RWPE2 (cell line): ENCODE data around the gene WDR86.

Experiments used
- ATAC-seq: fragments of 200-7000 bp; cut with Tn5 transposase; 3 replicates; pipeline ENCODE4 v1.9.1; 2021; ENCODE audit warnings: low read depth
- DNase-seq: peaks from one replicate; pipeline ENCODE4 v3.0.0-alpha.2; 2020; ENCODE audit warnings: low spot score
- H3K27ac ChIP-seq: fragments of 450-650 bp; 2 replicates; pipeline ENCODE4 v1.5.1; 2017; ENCODE audit warnings: mild to moderate bottlenecking; ENCODE audit not compliant: poor library complexity, severe bottlenecking
- H3K27me3 ChIP-seq: fragments of 250-450 bp; sonication (Bioruptor Pico); 2 replicates; pipeline ENCODE4 v1.5.1; 2021; ENCODE audit warnings: mild to moderate bottlenecking, moderate library complexity; ENCODE audit not compliant: insufficient read depth, poor library complexity, severe bottlenecking
- H3K36me3 ChIP-seq: fragments of 250-450 bp; sonication (Bioruptor Pico); 2 replicates; pipeline ENCODE4 v1.5.1; 2020; ENCODE audit warnings: low read depth, mild to moderate bottlenecking, moderate library complexity
- H3K4me1 ChIP-seq: fragments of 250-450 bp; sonication (Bioruptor Pico); 2 replicates; pipeline ENCODE4 v1.5.1; 2021; ENCODE audit warnings: mild to moderate bottlenecking, moderate library complexity; ENCODE audit not compliant: insufficient read depth, poor library complexity, severe bottlenecking
- H3K4me3 ChIP-seq: fragments of 250-450 bp; sonication (Bioruptor Pico); 2 replicates; pipeline ENCODE4 v1.5.1; 2021; ENCODE audit warnings: mild to moderate bottlenecking, moderate library complexity; ENCODE audit not compliant: severe bottlenecking
- H3K9me3 ChIP-seq: fragments of 250-450 bp; sonication (Bioruptor Pico); 2 replicates; pipeline ENCODE4 v1.5.1; 2021; ENCODE audit warnings: mild to moderate bottlenecking, moderate library complexity; ENCODE audit not compliant: severe bottlenecking
- CTCF ChIP-seq: fragments of 450-650 bp; IDR thresholded peaks from one replicate; pipeline ENCODE4 v1.5.1; 2017; ENCODE audit warnings: mild to moderate bottlenecking, moderate library complexity; ENCODE audit not compliant: poor library complexity, severe bottlenecking

Gene WDR86

GRCh38 chr7:151437159-151437553, 27.3 kb upstream of the WDR86 start:
- Histone ChIP-seq H3K4me1 (peaks cover 8% of the 10 kb centered on the region), H3K36me3 (no peaks in the 10 kb centered on the region), H3K4me3 (no peak overlapping the region), H3K27me3 (no peaks in the 10 kb centered on the region), H3K27ac (no peak overlapping the region), H3K9me3 (no peaks in the 10 kb centered on the region)
- no peak for TF ChIP-seq CTCF
- ATAC-seq, result no peak
- no peak for DNase-seq

GRCh38 chr7:151436446-151437158, 26.8 kb upstream of the WDR86 start:
- no peak for ATAC-seq
- no peaks in the 10 kb centered on the region for H3K9me3 ChIP-seq
- H3K4me3 ChIP-seq, result no peak overlapping the region
- TF ChIP-seq CTCF, result no peak
- H3K4me1 ChIP-seq, result peaks cover 7% of the 10 kb centered on the region
- H3K36me3 ChIP-seq, result no peaks in the 10 kb centered on the region
- DNase-seq, result no peak
- H3K27ac ChIP-seq, result no peak overlapping the region
- H3K27me3 ChIP-seq, result no peaks in the 10 kb centered on the region

GRCh38 chr7:151435971-151436370, 26.1 kb upstream of the WDR86 start:
- TF ChIP-seq CTCF, result no peak
- no peak for ATAC-seq
- Histone ChIP-seq H3K4me3 (no peak overlapping the region), H3K36me3 (no peaks in the 10 kb centered on the region), H3K4me1 (peaks cover under 1% of the 10 kb centered on the region), H3K27me3 (no peaks in the 10 kb centered on the region), H3K27ac (no peak overlapping the region), H3K9me3 (no peaks in the 10 kb centered on the region)
- DNase-seq, result no peak

- H3K27me3 ChIP-seq, result no peaks in the 10 kb centered on the region
- ATAC-seq, result no peak
- H3K36me3 ChIP-seq, result no peaks in the 10 kb centered on the region
- H3K27ac ChIP-seq, result no peak overlapping the region
- no peak for DNase-seq
- H3K9me3 ChIP-seq, result no peaks in the 10 kb centered on the region
- no peak for TF ChIP-seq CTCF
- H3K4me1 ChIP-seq, result no peaks in the 10 kb centered on the region
- H3K4me3 ChIP-seq, result no peak overlapping the region
These were observed 25.5 kb upstream of the WDR86 start for GRCh38 chr7:151435103-151435916.

- DNase-seq (no peak), ATAC-seq (no peak)
- H3K4me3 ChIP-seq, result no peak overlapping the region
- no peaks in the 10 kb centered on the region for H3K4me1 ChIP-seq
- no peaks in the 10 kb centered on the region for H3K9me3 ChIP-seq
- no peak overlapping the region for H3K27ac ChIP-seq
- H3K36me3 ChIP-seq, result no peaks in the 10 kb centered on the region
- TF ChIP-seq CTCF, result no peak
- H3K27me3 ChIP-seq, result no peaks in the 10 kb centered on the region
These were observed 24.7 kb upstream of the WDR86 start for GRCh38 chr7:151434549-151434948.
